22Rv1 (cell line): ENCODE measurements around the gene GPATCH8.

Experiments used
- H3K27ac ChIP-seq: fragments of 450-650 bp; 2 replicates; pipeline ENCODE4 v1.5.1; 2017
- ZFX ChIP-seq: fragments of 450-650 bp; IDR thresholded peaks from 2 replicates; pipeline ENCODE4 v1.6.1; 2017; ENCODE audit warnings: antibody characterized with exemption, borderline replicate concordance
- TF ChIP-seq, protein P1 (sequence below): fragments of 450-650 bp; IDR thresholded peaks from 2 replicates; pipeline ENCODE4 v1.5.1; 2017; ENCODE audit warnings: mild to moderate bottlenecking

Gene GPATCH8

DNA sequence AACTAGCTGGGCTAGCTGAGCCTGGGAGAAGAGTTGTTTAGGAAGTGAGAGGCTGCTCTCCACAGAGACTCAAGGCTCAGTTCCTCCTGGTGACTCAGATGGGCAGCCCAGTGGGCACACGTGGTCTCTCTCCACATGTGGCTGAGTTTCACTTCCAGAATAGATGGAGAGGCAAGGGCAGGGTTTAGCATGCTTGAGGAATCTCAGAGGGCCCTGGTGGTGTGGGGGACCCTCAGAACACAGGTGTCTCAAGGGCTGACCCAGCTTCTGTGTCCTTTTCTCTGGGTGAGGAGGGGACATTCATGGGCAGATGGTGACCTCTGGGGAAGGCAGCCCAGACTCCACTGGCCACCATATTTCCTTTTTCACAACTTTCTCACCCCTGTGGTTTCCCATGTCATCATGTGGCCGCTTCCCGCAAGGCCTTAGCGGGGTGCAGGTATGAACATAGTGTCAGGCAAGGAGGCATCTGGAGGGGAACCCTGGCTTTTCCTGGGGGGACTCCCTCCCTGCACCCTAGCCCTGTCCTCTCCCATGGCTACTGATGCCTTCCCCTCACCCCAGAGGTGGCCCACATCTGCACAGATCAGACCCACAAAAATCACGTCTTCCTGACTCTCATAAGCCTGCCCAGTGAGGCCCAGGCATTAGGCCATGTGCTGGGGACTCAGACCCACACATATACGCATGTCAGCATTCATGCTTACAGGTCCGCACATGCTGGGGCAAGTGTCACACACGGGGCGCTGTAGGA, 154.8 kb downstream of the GPATCH8 start:
- H3K27ac ChIP-seq = no peak overlapping the region
- TF ChIP-seq, protein P1, sequence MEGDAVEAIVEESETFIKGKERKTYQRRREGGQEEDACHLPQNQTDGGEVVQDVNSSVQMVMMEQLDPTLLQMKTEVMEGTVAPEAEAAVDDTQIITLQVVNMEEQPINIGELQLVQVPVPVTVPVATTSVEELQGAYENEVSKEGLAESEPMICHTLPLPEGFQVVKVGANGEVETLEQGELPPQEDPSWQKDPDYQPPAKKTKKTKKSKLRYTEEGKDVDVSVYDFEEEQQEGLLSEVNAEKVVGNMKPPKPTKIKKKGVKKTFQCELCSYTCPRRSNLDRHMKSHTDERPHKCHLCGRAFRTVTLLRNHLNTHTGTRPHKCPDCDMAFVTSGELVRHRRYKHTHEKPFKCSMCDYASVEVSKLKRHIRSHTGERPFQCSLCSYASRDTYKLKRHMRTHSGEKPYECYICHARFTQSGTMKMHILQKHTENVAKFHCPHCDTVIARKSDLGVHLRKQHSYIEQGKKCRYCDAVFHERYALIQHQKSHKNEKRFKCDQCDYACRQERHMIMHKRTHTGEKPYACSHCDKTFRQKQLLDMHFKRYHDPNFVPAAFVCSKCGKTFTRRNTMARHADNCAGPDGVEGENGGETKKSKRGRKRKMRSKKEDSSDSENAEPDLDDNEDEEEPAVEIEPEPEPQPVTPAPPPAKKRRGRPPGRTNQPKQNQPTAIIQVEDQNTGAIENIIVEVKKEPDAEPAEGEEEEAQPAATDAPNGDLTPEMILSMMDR = no peak
- no peak for TF ChIP-seq ZFX
